Upper lobe of left lung (tissue), 4 donors: ENCODE results near the gene TCF12.

Experiments
- EP300 ChIP-seq, 4 donors: sonication (generic); formaldehyde crosslinking; IDR thresholded peaks; one replicate each; pipeline ENCODE4 v1.5.1; 2017; ENCODE audit warnings: antibody characterized with exemption in 4 of 4, control low read depth in 2 of 4
- POLR2AphosphoS5 ChIP-seq, 2 donors: sonication (generic); formaldehyde crosslinking; IDR thresholded peaks; one replicate each; pipeline ENCODE4 v1.5.1; 2017; ENCODE audit warnings: antibody characterized with exemption in 2 of 2
- TF ChIP-seq, protein P1 (sequence below), 6 experiments: fragments of 450-650 bp in 4 of 6; fragments of 200-600 bp in 2 of 6; sonication (generic) in 2 of 6; IDR thresholded peaks; one replicate each; pipeline ENCODE4 v1.5.1; 2016 to 2019; ENCODE audit warnings: antibody characterized with exemption in 6 of 6

DNA sequence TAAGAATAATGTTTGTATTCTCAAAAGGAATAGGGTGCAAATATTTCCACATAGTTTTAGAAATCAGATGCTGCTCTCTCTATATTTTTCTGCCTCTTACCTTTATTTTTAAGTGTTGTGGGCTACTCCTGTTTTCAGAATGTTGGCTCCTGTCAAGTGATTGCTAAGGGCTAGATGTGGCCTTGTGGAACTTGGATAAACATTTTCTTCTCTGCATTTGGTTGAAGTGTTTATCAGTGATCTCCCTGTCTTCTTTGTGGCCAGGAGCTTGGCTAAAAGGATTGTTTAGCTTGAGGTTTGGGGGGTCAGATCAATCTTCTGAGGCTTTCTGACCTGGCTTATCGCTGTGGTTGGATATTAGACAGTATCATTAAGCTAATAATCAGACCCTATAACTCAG lies 112.6 kb downstream of the TCF12 start:
- TF ChIP-seq, protein P1, sequence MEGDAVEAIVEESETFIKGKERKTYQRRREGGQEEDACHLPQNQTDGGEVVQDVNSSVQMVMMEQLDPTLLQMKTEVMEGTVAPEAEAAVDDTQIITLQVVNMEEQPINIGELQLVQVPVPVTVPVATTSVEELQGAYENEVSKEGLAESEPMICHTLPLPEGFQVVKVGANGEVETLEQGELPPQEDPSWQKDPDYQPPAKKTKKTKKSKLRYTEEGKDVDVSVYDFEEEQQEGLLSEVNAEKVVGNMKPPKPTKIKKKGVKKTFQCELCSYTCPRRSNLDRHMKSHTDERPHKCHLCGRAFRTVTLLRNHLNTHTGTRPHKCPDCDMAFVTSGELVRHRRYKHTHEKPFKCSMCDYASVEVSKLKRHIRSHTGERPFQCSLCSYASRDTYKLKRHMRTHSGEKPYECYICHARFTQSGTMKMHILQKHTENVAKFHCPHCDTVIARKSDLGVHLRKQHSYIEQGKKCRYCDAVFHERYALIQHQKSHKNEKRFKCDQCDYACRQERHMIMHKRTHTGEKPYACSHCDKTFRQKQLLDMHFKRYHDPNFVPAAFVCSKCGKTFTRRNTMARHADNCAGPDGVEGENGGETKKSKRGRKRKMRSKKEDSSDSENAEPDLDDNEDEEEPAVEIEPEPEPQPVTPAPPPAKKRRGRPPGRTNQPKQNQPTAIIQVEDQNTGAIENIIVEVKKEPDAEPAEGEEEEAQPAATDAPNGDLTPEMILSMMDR (IDR thresholded peaks at IDR 0.05), result no peak
- TF ChIP-seq POLR2AphosphoS5 (IDR thresholded peaks at IDR 0.05), result no peak
- no peak for TF ChIP-seq EP300 (IDR thresholded peaks at IDR 0.05)
